CD4-positive, alpha-beta T cell treated with Interleukin-1 beta for 1 hour (primary cell): Measurements from ENCODE around the gene KCNMB3.
A peak's percentile ranks its signal among the peaks of the same experiment; 100 is the strongest.
"Not testable (repeated sequence)": the region's sequence is repeated elsewhere in the genome, so short reads cannot be mapped to it uniquely, and the experiment has no call there.

Experiments
- DNase-seq, 2 donors: peaks; one replicate each; pipeline ENCODE4 v3.0.0-alpha.2; 2020 to 2022

KCNMB3 gene, protein sequence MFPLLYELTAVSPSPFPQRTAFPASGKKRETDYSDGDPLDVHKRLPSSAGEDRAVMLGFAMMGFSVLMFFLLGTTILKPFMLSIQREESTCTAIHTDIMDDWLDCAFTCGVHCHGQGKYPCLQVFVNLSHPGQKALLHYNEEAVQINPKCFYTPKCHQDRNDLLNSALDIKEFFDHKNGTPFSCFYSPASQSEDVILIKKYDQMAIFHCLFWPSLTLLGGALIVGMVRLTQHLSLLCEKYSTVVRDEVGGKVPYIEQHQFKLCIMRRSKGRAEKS

GRCh38 chr3:179250803-179251476, at the start of gene KCNMB3:
TSS of gene KCNMB3 (minus strand) at chr3:179251114. CDS start at chr3:179250990, 124 bp downstream.
- no peak for DNase-seq

GRCh38 chr3:179299999-179300613, 49.2 kb upstream of the KCNMB3 start:
- DNase-seq: no peak

- DNase-seq: no peak
These were observed 48.4 kb upstream of the KCNMB3 start for GRCh38 chr3:179299316-179299715.

- DNase-seq: no peak
These were observed 47.2 kb upstream of the KCNMB3 start for GRCh38 chr3:179297971-179298725.

GRCh38 chr3:179292450-179292849, 41.5 kb upstream of the KCNMB3 start:
- no peak for DNase-seq

DNA sequence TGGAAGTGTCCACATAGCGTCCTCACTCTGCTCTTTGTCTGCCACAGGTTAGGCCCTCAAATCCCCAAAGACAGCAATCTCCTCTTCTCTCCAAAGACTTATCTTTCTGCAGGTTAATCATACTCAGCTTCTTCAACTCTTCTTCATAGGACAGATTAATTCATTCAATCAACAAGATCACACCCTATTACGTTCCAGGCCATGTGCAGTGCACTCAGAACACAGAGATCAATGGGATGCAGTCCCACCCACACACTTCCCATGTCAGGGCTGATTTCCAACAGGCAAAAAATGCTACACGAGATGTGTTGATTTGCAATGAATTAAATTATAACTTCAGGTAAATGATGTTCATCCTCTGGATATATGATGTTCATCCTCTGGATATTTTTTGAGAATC, 38.4 kb upstream of the KCNMB3 start:
- DNase-seq: no peak

GRCh38 chr3:179288845-179289244, 37.9 kb upstream of the KCNMB3 start:
- no peak for DNase-seq

GRCh38 chr3:179286331-179286730, 35.4 kb upstream of the KCNMB3 start:
- no peak for DNase-seq

DNA sequence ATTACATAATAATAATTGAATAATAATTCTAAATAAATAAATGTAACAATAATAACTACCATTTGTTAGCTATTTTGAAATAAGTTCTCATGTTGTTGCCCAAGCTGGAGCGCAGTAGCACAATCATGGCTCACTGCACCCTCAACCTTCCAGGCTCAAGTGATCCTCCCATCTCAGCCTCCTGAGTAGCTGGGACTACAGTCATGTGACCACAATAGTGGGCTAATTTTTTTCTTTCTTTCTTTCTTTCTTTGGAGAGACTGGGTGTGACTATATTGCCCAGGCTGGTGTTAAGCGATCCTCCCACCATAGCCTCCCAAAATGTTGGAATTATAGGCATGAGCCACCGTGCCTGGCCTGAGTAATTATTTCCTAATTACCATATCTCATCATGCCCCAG, 30.9 kb upstream of the KCNMB3 start:
- no peak for DNase-seq

DNA sequence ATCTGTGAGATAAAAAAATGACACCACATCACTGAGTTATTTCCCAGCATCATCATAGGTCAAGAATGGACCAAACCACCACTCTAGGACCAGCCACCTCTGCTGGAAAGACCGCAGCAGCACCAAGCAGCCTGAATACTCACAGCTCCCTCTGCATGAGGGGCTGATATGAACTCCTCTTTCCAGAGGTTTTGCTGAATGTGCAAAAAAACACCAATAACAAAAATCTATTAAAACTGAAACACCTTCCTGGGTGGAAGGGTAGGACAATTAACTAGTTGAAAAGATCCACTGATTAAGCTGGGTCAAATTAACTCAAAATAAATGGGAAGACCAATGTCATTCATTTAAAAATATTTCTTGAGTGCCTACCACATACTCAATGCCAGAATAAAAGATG, 28.9 kb upstream of the KCNMB3 start:
- no peak for DNase-seq

GRCh38 chr3:179278932-179279693, 28.2 kb upstream of the KCNMB3 start:
- DNase-seq: no peak

GRCh38 chr3:179278151-179278550, 27.2 kb upstream of the KCNMB3 start:
- no peak for DNase-seq

DNA sequence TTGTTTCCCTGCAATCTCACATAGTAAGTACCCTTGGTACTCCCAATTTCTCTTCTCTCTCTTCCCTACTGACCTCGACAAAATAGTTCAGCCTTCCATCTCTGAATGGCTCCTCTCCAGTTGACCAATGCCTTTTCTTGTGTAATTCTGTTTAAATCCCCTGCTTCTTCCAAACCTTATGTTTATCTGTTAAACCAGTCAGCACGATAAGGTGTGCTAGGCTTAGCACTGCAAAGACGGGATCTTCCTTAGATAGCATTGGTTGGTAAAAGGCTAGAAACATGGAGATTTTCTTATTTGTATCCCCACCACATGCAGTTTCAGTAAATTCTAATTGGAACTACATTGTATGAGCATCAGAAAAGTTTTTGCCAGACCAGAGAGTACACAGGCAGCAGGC, 25.8 kb upstream of the KCNMB3 start:
- no peak for DNase-seq

- no peak for DNase-seq
These were observed 25.1 kb upstream of the KCNMB3 start for GRCh38 chr3:179276001-179276400.

GRCh38 chr3:179274434-179274833, 23.5 kb upstream of the KCNMB3 start:
- not testable (repeated sequence) for DNase-seq

- peak in 1 of 2 donors; percentile 12 for DNase-seq
These were observed 21.5 kb upstream of the KCNMB3 start for GRCh38 chr3:179272385-179272784.

- no peak for DNase-seq
These were observed 18.3 kb upstream of the KCNMB3 start for GRCh38 chr3:179269152-179269707.

DNA sequence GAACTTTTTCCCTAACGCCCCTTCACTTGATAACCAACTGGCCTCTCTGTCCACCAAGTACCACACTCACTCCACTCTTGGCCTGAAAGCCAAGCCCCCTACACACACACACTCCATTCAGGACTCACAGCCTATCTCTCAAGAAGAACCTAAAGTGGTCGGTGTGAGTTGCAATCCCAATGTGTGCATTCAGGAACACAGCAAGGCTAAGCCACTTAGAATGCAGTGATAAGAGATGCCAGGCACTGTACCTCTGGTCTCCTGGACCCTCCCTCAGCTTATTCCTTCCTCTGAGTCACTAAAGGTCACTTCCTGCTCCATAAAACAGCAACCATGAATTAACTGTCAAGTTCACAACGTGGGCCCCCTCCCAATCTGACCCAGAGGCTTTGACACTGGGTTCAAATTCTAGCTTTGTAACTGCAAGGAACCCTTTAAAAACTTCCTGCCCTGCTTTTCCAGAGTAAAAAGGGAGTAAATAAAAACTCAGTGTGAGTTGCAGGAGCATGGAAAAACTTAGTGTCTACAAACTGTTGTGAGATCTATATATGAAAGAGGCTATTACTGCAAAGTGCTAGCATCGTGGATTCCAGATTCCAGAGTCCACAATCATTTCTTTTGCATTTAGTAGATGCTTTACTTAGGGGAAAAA, 17.6 kb upstream of the KCNMB3 start:
- no peak for DNase-seq

GRCh38 chr3:179266701-179267211, 15.8 kb upstream of the KCNMB3 start:
- DNase-seq: no peak

GRCh38 chr3:179265875-179266274, 15.0 kb upstream of the KCNMB3 start:
- no peak for DNase-seq

- DNase-seq: no peak
These were observed 14.2 kb upstream of the KCNMB3 start for GRCh38 chr3:179265092-179265491.

GRCh38 chr3:179264449-179264848, 13.5 kb upstream of the KCNMB3 start:
- no peak for DNase-seq
